ENCODE measurements around the gene CYP39A1. TPM values are rescaled to one million over a fixed set of nuclear protein-coding genes. Genes with fewer than 3 reads are reported as not detected.

Gene CYP39A1
- total and polyA plus RNA-seq, 9 of the 15 experiments (the other 6 are each of a cell fraction or from before 2014, with no cell fraction given) = not detected

DNA sequence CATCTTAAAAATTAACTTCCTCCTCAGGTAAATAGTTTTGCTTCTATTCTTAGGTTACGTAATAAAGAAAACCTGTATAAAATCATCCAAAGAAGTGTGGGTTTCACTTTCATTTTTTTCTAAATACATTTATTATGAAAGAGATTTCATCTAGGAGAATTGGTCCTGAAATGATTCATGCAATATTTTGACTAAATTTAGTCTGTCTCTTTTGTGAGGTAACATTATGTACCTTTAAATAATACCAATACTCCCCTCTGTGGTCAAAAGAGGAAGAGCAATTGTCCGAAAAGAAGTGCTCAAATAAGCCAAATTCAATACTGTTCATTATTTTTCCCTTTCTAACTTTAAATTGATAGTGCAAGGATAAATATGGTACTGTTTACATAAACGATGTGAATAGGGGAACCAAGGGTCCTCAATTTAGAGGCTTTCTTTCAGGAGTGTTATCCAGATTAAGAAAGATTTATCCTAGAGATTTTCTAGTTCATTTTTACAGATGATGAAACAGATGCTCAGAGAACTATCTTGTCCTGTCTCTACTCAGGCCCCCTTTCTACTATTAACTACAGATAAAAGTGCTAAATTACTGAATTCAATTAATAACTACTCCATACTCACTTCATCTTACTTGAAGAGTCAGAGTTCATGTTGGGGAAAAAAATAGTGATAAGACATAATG, 26.2 kb downstream of the CYP39A1 start:
- Histone ChIP-seq H4K20me1 (replicated peaks; ENCODE audit: control insufficient read depth, insufficient read depth, low read length) (no peaks in the 10 kb centered on the region), H3K9me3 (replicated peaks; ENCODE audit: control insufficient read depth, insufficient read depth, low read depth, low read length) (no peaks in the 10 kb centered on the region), H3K36me3 (ENCODE audit: control insufficient read depth, insufficient read depth, low read length) (no peaks in the 10 kb centered on the region), H2AFZ (ENCODE audit: low read depth, low read length) (no peak overlapping the region), H3K4me3 (no peak overlapping the region), H3K4me2 (ENCODE audit: insufficient read depth, low read length) (no peak overlapping the region), H3K27me3 (ENCODE audit: control insufficient read depth in 2 of 2, insufficient read depth in 2 of 2, low read length in 2 of 2) (no peaks in the 10 kb centered on the region), H3K79me2 (ENCODE audit: control insufficient read depth, insufficient read depth, low read length) (no peaks in the 10 kb centered on the region), H3K27ac (ENCODE audit: extremely low read depth, low read depth, low read length) (no peak overlapping the region), H3K4me1 (replicated peaks in 1 of 2; ENCODE audit: control insufficient read depth in 2 of 2, insufficient read depth in 2 of 2, low read length in 2 of 2) (no peaks in the 10 kb centered on the region), H3K9me1 (ENCODE audit: control insufficient read depth, insufficient read depth, low read length) (no peaks in the 10 kb centered on the region), H3K9ac (ENCODE audit: insufficient read depth in 1 of 2, low read depth in 2 of 2, low read length in 2 of 2) (no peak overlapping the region)
- CTCF ChIA-PET (ENCODE audit: low intra/inter-chr PET ratio) = interaction anchor here (1.0 kb wide), 1 partner anchor 207 kb away, joined by 3 read pairs; no protein-coding TSS in a partner anchor
- DNase-seq (ENCODE audit: extremely low read depth in 1 of 4, low spot score in 3 of 4) = peak in 1 of 4 experiments; percentile 19
- FAIRE-seq = peak; percentile 42
- 6% methylated on average over 3 of the region's 3 CpGs for WGBS (ENCODE audit: insufficient coverage, low coverage, missing lambda C conversion rate)
- in situ Hi-C loops (cut with MboI) (no loop called here), intact Hi-C loops (cut with micrococcal nuclease) (loop anchor here (1.0 to 10.0 kb wide), 3 partner anchors 207 to 404 kb away; no protein-coding TSS in a partner anchor)
- POLR2A ChIA-PET = interaction anchor here (0.6 kb wide), 1 partner anchor 19 kb away, joined by 4 read pairs; no protein-coding TSS in a partner anchor
- no TSS peak for BruUV-seq (replicated peaks)
- ATAC-seq = peak; percentile 62; the same call in 2 of the 3 replicates
- TF ChIP-seq ZBTB17 (CRISPR knock-in tag; IDR thresholded peaks at IDR 0.05) (no peak), CTCF (IDR thresholded peaks at IDR 0.05 in 2 of 3, conservative IDR thresholded peaks at IDR 0.05 in 1 of 3; ENCODE audit: insufficient read depth in 2 of 3, low read depth in 1 of 3, low read length in 3 of 3) (peak in 2 of 3 experiments; percentile 35 to 60; a peak in 4 of 6 replicates), RAD21 (CRISPR knock-in tag; conservative IDR thresholded peaks at IDR 0.05 in 1 of 2, IDR thresholded peaks at IDR 0.05 in 1 of 2) (peak; percentile 63 to 79), CEBPG (CRISPR knock-in tag; IDR thresholded peaks at IDR 0.05) (no peak), CEBPG (tag; conservative IDR thresholded peaks at IDR 0.05 in 1 of 2, IDR thresholded peaks at IDR 0.05 in 1 of 2) (peak; percentile 40 to 66; a peak in 2 of 4 replicates), SPI1 (IDR thresholded peaks at IDR 0.05; ENCODE audit: borderline replicate concordance, low read depth, low read length) (0 out of 2 replicates have a peak, but pooled peaks have one; percentile 32)
- TF ChIP-seq, protein P1, sequence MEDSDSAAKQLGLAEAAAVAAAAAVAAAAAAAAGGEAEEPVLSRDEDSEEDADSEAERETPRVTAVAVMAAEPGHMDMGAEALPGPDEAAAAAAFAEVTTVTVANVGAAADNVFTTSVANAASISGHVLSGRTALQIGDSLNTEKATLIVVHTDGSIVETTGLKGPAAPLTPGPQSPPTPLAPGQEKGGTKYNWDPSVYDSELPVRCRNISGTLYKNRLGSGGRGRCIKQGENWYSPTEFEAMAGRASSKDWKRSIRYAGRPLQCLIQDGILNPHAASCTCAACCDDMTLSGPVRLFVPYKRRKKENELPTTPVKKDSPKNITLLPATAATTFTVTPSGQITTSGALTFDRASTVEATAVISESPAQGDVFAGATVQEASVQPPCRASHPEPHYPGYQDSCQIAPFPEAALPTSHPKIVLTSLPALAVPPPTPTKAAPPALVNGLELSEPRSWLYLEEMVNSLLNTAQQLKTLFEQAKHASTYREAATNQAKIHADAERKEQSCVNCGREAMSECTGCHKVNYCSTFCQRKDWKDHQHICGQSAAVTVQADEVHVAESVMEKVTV (CRISPR knock-in tag; IDR thresholded peaks at IDR 0.05) = peak; percentile 46
- TF ChIP-seq, protein P2, sequence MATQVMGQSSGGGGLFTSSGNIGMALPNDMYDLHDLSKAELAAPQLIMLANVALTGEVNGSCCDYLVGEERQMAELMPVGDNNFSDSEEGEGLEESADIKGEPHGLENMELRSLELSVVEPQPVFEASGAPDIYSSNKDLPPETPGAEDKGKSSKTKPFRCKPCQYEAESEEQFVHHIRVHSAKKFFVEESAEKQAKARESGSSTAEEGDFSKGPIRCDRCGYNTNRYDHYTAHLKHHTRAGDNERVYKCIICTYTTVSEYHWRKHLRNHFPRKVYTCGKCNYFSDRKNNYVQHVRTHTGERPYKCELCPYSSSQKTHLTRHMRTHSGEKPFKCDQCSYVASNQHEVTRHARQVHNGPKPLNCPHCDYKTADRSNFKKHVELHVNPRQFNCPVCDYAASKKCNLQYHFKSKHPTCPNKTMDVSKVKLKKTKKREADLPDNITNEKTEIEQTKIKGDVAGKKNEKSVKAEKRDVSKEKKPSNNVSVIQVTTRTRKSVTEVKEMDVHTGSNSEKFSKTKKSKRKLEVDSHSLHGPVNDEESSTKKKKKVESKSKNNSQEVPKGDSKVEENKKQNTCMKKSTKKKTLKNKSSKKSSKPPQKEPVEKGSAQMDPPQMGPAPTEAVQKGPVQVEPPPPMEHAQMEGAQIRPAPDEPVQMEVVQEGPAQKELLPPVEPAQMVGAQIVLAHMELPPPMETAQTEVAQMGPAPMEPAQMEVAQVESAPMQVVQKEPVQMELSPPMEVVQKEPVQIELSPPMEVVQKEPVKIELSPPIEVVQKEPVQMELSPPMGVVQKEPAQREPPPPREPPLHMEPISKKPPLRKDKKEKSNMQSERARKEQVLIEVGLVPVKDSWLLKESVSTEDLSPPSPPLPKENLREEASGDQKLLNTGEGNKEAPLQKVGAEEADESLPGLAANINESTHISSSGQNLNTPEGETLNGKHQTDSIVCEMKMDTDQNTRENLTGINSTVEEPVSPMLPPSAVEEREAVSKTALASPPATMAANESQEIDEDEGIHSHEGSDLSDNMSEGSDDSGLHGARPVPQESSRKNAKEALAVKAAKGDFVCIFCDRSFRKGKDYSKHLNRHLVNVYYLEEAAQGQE (IDR thresholded peaks at IDR 0.05; ENCODE audit: borderline replicate concordance) = peak; percentile 54; the same call in 1 of the 2 replicates
- TF ChIP-seq, protein P2 (CRISPR knock-in tag; IDR thresholded peaks at IDR 0.05; ENCODE audit: low read depth) = no peak

Data from K562 (cell line).